Activated CD4-positive, alpha-beta memory T cell treated with anti-CD3 and anti-CD28 coated beads for 36 hours (primary cell): ENCODE measurements around the gene UGT2A3. TPM values are rescaled to one million over a fixed set of nuclear protein-coding genes. Genes with fewer than 3 reads are reported as not detected.
"Not testable (repeated sequence)": the region's sequence is repeated elsewhere in the genome, so short reads cannot be mapped to it uniquely, and the experiment has no call there.

ENCODE experiments used
- CTCF ChIA-PET: fragments of 350-600 bp; sonication (Branson Sonifier 250); formaldehyde crosslinking; loops from one replicate; lab custom pipeline; 2021; ENCODE audit warnings: antibody characterized with exemption, inconsistent platforms; lab: Charles Lee
- POLR2A ChIA-PET: fragments of 350-600 bp; sonication (Branson Sonifier 250); formaldehyde crosslinking; loops from one replicate; lab custom pipeline; 2021; ENCODE audit warnings: antibody characterized with exemption; lab: Charles Lee
- DNase-seq: peaks from one replicate; pipeline ENCODE4 v3.0.0-alpha.2; 2020
- H3K27ac Mint-ChIP-seq: one replicate; pipeline ENCODE4 v1.8.0; 2021; ENCODE audit warnings: mixed read lengths
- H3K27me3 Mint-ChIP-seq: one replicate; pipeline ENCODE4 v1.8.0; 2021; ENCODE audit warnings: mixed read lengths
- H3K36me3 Mint-ChIP-seq: one replicate; pipeline ENCODE4 v1.8.0; 2021; ENCODE audit warnings: mixed read lengths
- H3K4me1 Mint-ChIP-seq: one replicate; pipeline ENCODE4 v1.8.0; 2021; ENCODE audit warnings: low read depth, mixed read lengths
- H3K4me3 Mint-ChIP-seq: one replicate; pipeline ENCODE4 v1.8.0; 2021; ENCODE audit warnings: mild to moderate bottlenecking, mixed read lengths
- H3K9me3 Mint-ChIP-seq: one replicate; pipeline ENCODE4 v1.8.0; 2021; ENCODE audit warnings: mixed read lengths
- intact Hi-C: fragments of 100-400 bp; cut with micrococcal nuclease; formaldehyde crosslinking; loops from one replicate; pipeline ENCODE4 v1.15.1; 2023
- total RNA-seq, 2 experiments: library from RNA; stranded (reverse); gene quantifications; one replicate each; pipeline ENCODE4 v1.2.3, GENCODE V29; 2021

UGT2A3 gene
- total RNA-seq, 2 experiments from 2014 or later = not detected

DNA sequence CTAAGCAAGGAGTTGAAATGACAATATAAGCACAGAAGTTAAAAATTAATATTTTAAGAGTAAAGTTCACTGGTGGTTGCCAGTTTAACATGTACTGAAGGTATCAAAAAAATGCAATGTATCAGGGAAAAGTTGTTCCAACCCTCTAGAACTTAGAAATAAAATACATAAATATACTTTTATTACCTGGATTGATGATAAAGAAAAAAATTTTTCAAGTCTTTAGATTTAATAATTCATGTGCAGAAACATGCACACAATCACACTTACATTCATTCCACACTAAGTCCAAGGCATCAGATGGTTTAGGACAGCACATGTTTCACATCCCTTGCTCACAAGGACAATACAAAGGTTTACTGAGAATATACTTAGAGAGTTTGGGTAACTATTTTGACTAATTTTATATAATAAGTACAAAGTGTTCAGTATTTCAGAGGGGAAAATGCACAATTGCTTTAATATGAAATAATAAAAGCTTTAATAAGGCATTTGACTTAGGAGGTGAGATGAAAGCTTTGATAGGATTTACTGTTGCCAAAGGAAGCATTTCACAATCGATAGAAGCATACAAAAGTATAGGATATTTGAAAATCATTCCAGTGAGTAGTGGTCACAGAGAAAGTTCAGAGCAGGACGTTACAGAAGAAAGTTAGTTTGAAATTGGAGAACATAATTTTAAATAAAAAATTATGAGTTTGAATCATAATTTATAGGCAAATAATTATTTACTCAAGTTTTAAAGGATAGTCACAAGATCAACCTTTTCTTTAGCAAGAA, 392 bp upstream of the UGT2A3 start:
- no peak for DNase-seq
- no peak overlapping the region for H3K27ac Mint-ChIP-seq
- ChIA-PET CTCF (no interaction called here), POLR2A (no interaction called here)
- H3K9me3 Mint-ChIP-seq = no peaks in the 10 kb centered on the region
- no peaks in the 10 kb centered on the region for H3K36me3 Mint-ChIP-seq
- no peak overlapping the region for H3K4me3 Mint-ChIP-seq
- no peaks in the 10 kb centered on the region for H3K27me3 Mint-ChIP-seq
- H3K4me1 Mint-ChIP-seq = no peaks in the 10 kb centered on the region
- intact Hi-C loops = no loop called here

DNA sequence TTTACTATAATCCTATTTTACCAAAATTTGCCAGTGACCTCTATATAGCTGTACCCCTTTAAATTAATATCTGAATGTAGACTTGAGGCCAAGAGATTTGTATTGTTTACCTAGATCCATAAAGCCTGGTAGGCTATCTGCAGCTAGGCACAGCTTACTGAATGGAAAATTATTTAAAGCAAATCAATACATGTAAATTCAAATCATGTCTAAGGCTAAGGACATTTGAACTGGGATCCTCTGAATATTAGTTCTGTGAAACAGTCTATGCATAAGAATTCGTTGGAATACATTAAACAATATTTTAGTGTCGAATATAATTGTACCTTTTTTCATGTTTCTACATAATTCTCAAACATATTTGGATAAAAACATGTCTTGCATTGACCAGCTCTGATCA, 1.6 kb downstream of the UGT2A3 start:
- Mint-ChIP-seq H3K4me3 (no peak overlapping the region), H3K9me3 (no peaks in the 10 kb centered on the region), H3K27me3 (no peaks in the 10 kb centered on the region), H3K27ac (no peak overlapping the region), H3K4me1 (no peaks in the 10 kb centered on the region), H3K36me3 (no peaks in the 10 kb centered on the region)
- POLR2A ChIA-PET = no interaction called here
- no peak for DNase-seq
- intact Hi-C loops = no loop called here
- CTCF ChIA-PET = no interaction called here

DNA sequence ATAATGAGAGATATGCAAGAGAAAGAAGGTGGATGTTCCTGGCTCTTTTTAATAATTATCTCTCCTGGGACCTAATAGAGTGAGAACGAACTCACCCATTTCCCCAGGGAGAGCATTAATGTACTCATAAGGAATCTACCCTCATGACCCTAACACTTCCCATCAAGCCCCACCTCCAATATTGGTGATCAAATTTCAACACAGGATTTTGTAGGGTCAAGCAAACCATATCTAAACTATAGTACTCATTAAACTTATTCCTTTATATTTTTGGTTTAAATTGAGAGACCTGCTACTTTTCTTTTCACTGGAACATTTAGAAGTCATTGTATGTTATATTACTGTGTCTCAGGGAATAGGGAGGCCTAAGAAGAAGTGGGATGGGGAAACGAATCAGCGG, 2.6 kb downstream of the UGT2A3 start:
- Mint-ChIP-seq H3K9me3 (no peaks in the 10 kb centered on the region), H3K4me1 (no peaks in the 10 kb centered on the region), H3K27ac (no peak overlapping the region), H3K4me3 (no peak overlapping the region), H3K27me3 (no peaks in the 10 kb centered on the region), H3K36me3 (no peaks in the 10 kb centered on the region)
- no peak for DNase-seq
- ChIA-PET POLR2A (no interaction called here), CTCF (no interaction called here)
- intact Hi-C loops = no loop called here

DNA sequence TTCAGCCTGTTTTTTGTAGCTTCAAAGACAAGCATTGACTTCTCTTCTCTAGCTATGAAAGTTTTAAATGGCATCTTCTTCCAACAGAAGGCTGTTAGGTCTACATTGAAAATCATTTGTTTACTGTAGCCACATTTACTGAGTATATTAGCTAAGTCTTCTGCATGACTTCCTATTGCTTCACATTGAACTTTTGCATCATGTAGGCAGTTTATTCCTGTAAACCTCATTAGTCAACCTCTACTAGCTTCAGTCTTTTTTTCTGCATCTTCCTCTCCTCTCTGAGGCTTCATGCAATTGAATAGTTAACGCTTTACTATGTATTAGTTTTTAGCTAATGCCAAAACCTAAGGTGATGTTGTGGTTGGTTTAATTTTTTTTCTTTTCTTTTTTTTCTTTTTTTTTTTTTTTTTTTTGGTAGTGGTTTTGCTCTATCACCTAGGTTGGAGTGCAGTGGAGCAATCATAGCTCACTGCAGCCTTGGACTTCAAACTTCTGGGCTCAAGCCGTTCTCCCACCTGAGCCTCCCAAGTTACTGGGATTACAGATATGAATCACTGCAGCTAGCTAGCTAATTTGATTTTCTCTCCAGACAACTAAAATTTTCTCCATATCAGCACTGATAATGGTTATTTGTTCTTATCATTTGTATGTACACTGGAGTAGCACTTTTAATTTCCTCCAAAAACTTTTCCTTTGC, 3.4 kb downstream of the UGT2A3 start:
- no peaks in the 10 kb centered on the region for H3K9me3 Mint-ChIP-seq
- no peak overlapping the region for H3K4me3 Mint-ChIP-seq
- H3K27me3 Mint-ChIP-seq = no peaks in the 10 kb centered on the region
- no peak overlapping the region for H3K27ac Mint-ChIP-seq
- intact Hi-C loops = no loop called here
- ChIA-PET POLR2A (no interaction called here), CTCF (no interaction called here)
- no peaks in the 10 kb centered on the region for H3K36me3 Mint-ChIP-seq
- no peaks in the 10 kb centered on the region for H3K4me1 Mint-ChIP-seq
- no peak for DNase-seq

DNA sequence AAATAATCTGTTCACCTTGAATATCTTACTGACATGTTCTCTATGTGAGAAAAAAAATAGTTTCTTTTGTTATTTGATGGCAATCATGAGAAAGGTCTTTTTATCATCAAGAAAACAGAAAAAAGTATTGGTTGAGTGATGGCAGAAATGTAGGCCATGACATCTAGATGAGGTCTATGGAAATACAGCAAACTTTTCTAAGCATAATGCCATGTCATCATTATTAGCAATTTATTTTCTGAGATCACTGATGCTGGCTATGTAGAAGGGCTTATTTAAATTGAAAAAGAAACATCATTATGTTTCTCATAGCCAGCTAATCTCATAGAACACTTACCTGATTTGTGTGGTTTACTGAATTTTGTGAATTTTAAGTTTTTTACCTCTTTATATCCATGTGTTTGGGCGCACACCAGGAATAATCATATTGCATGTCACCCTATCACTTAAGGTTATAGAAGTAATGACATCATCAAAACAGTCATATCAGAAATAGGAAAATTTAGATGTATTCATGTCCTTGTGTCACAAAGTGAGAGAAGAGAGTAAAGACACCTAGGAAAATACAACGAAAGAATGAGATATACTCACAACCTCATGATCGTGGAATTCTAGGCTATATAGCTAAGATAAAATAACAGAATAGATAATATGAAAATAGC, 22.4 kb downstream of the UGT2A3 start:
- CTCF ChIA-PET = no interaction called here
- H3K27ac Mint-ChIP-seq = no peak overlapping the region
- POLR2A ChIA-PET = no interaction called here
- no peaks in the 10 kb centered on the region for H3K4me1 Mint-ChIP-seq
- no peaks in the 10 kb centered on the region for H3K36me3 Mint-ChIP-seq
- no peaks in the 10 kb centered on the region for H3K27me3 Mint-ChIP-seq
- intact Hi-C loops = no loop called here
- H3K9me3 Mint-ChIP-seq = peaks cover 12% of the 10 kb centered on the region
- H3K4me3 Mint-ChIP-seq = no peak overlapping the region
- DNase-seq = no peak

DNA sequence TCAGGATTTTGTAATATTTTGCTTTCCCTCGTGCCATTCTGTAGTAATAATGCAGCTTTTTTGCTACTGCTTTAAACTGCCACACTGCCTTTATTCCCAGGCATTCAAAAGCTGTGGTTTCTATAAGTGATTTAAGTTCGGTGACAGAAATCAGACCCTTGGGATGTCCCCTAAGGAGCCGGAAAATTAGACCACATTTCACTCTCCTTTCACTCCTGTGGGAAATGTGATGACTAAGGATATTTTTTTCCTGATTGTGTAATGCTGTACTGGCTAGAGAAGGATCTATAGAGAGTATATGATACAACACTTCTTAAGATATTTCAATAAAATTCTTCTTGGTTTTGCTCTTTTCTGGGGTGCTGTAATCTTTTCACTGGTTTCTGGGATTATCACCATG, 24.4 kb downstream of the UGT2A3 start:
- peaks cover 15% of the 10 kb centered on the region for H3K9me3 Mint-ChIP-seq
- DNase-seq = no peak
- no peak overlapping the region for H3K4me3 Mint-ChIP-seq
- no peaks in the 10 kb centered on the region for H3K27me3 Mint-ChIP-seq
- ChIA-PET POLR2A (no interaction called here), CTCF (no interaction called here)
- H3K27ac Mint-ChIP-seq = no peak overlapping the region
- no peaks in the 10 kb centered on the region for H3K4me1 Mint-ChIP-seq
- no peaks in the 10 kb centered on the region for H3K36me3 Mint-ChIP-seq
- intact Hi-C loops = no loop called here

DNA sequence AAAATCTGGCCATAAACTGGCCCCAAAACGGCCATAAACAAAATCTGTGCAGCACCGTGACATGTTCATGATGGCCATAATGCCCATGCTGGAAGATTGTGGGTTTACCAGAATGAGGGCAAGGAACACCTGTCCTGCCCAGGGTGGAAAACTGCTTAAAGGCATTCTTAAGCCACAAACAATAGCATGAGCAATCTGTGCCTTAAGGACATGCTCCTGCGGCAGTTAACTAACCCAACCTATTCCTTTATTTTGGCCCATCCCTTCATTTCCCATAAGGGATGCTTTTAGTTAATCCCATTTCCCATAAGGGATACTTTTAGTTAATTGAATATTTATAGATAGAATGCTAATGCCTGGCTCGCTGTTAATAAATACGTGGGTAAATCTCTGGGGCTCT, 29.4 kb downstream of the UGT2A3 start:
- DNase-seq, H3K4me1 Mint-ChIP-seq, POLR2A ChIA-PET, H3K27me3 Mint-ChIP-seq, CTCF ChIA-PET, H3K4me3 Mint-ChIP-seq, H3K36me3 Mint-ChIP-seq, intact Hi-C loops, H3K27ac Mint-ChIP-seq: not testable (repeated sequence)
- peaks cover 19% of the 10 kb centered on the region for H3K9me3 Mint-ChIP-seq

DNA sequence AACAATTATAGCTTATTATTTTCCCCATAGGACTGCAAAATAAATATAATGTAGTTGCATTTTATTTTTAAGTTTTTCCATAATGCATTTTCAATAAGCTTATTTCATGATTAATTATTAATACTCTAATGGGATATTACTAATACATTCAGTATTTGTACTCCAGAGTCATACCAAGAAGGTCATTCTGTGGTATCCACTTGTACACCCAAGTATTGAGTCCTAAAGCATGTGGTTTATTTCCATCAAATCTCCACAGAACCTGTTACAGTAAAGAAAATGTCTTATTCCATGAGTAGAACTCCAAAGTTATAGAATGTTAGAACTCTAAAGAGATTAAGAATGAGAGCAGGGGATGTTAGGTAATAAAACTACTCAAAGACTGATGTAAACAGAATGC, 30.6 kb downstream of the UGT2A3 start:
- peaks cover 13% of the 10 kb centered on the region for H3K9me3 Mint-ChIP-seq
- H3K36me3 Mint-ChIP-seq = no peaks in the 10 kb centered on the region
- ChIA-PET POLR2A (no interaction called here), CTCF (interaction anchor here (0.6 kb wide), 1 partner anchor 18 kb away, joined by 3 read pairs; no protein-coding TSS in a partner anchor)
- H3K4me1 Mint-ChIP-seq = no peaks in the 10 kb centered on the region
- no peaks in the 10 kb centered on the region for H3K27me3 Mint-ChIP-seq
- H3K27ac Mint-ChIP-seq = no peak overlapping the region
- no peak overlapping the region for H3K4me3 Mint-ChIP-seq
- intact Hi-C loops = no loop called here
- no peak for DNase-seq

DNA sequence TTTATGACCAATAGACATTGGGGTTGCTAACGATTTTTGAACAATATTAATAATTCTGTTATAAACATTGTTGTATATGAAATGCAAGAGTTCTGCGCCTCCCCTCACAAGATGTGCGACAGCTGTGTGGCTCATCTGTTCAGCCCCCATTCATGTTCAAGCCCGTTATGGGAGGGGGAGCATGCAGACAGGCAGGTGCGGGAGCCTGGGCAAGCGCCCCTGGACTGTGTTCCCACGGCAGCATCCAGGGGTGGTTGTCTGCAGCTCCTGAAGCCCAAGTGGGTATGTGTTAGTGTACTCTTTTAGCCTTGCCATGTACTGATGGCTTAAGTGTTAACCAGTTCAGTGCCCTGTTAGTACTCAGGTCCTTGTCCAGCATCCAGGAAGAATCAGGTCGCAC, 34.6 kb downstream of the UGT2A3 start:
- no peak for DNase-seq
- no peak overlapping the region for H3K4me3 Mint-ChIP-seq
- no peak overlapping the region for H3K27ac Mint-ChIP-seq
- no peaks in the 10 kb centered on the region for H3K4me1 Mint-ChIP-seq
- peaks cover 4% of the 10 kb centered on the region for H3K9me3 Mint-ChIP-seq
- ChIA-PET CTCF (no interaction called here), POLR2A (no interaction called here)
- intact Hi-C loops = no loop called here
- no peaks in the 10 kb centered on the region for H3K27me3 Mint-ChIP-seq
- no peaks in the 10 kb centered on the region for H3K36me3 Mint-ChIP-seq

DNA sequence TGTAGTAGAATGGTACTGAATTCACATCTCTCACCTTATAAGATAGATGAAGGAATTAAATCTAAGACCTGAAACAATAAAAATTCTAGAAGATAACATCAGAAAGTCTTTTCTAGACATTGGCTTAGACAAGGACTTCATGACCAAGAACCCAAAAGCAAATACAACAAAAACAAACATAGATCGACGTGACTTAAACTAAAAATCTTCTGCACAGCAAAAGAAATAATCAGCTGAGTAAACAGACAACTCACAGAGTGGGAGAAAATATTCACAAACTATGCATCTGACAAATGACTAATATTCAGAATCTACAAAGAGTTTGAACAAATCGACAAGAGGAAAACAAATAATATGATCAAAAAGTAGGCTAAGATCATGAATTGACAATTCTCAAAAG, 38.8 kb downstream of the UGT2A3 start:
- Mint-ChIP-seq H3K9me3 (no peaks in the 10 kb centered on the region), H3K36me3 (no peaks in the 10 kb centered on the region), H3K27ac (no peak overlapping the region), H3K4me3 (no peak overlapping the region), H3K4me1 (no peaks in the 10 kb centered on the region), H3K27me3 (no peaks in the 10 kb centered on the region)
- DNase-seq = no peak
- intact Hi-C loops = no loop called here
- ChIA-PET POLR2A (no interaction called here), CTCF (no interaction called here)

DNA sequence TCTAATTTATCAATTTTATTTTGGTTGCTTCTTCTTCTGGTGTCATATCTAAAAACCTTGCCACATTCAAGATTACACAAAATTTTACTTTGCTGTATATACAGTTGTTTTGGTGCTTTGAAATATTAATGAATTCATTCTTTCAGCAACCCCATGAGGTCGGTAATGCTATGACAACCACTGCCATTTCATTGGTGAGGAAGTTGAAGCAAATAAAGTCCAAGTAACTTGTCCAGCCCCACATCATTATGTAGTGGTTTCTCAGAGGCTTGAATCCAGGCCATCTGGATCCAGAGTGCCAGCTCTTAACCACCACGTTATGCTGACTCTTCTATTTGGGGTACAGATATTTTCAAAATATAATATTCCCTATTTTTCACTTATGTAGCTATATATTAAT, 42.2 kb downstream of the UGT2A3 start:
- Mint-ChIP-seq H3K4me1 (no peaks in the 10 kb centered on the region), H3K4me3 (no peak overlapping the region), H3K27ac (no peak overlapping the region), H3K36me3 (no peaks in the 10 kb centered on the region), H3K27me3 (no peaks in the 10 kb centered on the region), H3K9me3 (no peaks in the 10 kb centered on the region)
- intact Hi-C loops = no loop called here
- CTCF ChIA-PET = no interaction called here
- POLR2A ChIA-PET = no interaction called here
- DNase-seq = no peak

DNA sequence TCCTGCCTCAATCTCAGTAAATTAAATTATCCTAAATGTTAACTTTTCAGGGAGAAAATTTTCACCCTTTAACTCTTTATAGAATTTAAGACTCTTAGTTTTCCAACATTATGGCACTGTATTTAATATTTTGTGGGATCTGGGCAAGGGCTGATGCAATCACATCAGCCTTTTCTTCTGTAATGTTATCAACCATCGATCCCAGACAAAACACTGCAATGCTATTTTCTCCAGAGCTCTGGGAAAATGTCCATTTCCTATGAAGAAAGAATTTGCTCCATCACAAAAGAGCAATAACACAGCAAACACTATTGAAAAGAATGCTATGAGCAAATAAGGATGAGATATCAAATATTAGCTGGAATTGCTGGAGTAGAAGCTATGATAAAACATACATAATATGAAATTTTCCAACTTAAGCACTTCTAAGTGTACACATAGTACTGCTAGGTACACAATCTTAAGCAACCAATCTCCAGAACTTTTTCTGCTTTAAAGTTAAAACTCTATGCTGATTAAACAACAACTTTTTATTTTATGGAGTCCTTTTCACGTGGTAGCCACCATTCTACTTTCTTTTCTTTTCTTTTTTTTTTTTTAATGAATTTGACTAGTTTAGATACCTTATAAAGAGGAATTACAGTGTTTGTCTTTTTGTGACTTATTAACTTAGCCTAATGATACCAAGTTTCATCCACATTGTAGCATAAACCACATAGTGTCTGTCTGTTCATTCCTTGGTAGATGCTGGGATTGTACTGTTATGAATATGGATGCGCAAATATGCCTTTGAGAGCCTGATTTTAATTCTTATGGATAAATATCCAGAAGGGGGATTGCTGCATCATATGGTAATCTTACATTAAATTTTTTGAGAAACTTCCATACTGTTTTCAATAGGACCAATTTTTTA, 43.6 kb downstream of the UGT2A3 start:
- H3K27ac Mint-ChIP-seq = no peak overlapping the region
- H3K4me1 Mint-ChIP-seq = no peaks in the 10 kb centered on the region
- H3K36me3 Mint-ChIP-seq = no peaks in the 10 kb centered on the region
- H3K4me3 Mint-ChIP-seq = no peak overlapping the region
- intact Hi-C loops = no loop called here
- H3K9me3 Mint-ChIP-seq = no peaks in the 10 kb centered on the region
- no peaks in the 10 kb centered on the region for H3K27me3 Mint-ChIP-seq
- no peak for DNase-seq
- ChIA-PET CTCF (no interaction called here), POLR2A (no interaction called here)
